GM10248 (cell line): ENCODE measurements around the gene ADGRG7.

Experiments
- CTCF ChIA-PET: fragments of 300-600 bp; sonication (Branson Sonifier 250); formaldehyde crosslinking; extraction: SDS; loops from one replicate; lab custom pipeline; 2021; ENCODE audit warnings: antibody characterized with exemption; lab: Yijun Ruan, JAX
- POLR2A ChIA-PET: fragments of 350-650 bp; sonication (Branson Sonifier 250); formaldehyde crosslinking; extraction: SDS; loops from one replicate; lab custom pipeline; 2020; ENCODE audit warnings: antibody characterized with exemption; lab: Yijun Ruan, JAX
- DNase-seq: peaks from one replicate; pipeline ENCODE4 v3.0.0; 2012; ENCODE audit errors: extremely low spot score
- CTCF ChIP-seq: IDR thresholded peaks from 2 replicates; pipeline ENCODE4 v1.5.1; 2012; ENCODE audit warnings: mild to moderate bottlenecking, low read depth; ENCODE audit errors: extremely low read depth, missing control alignments, control extremely low read depth

Gene ADGRG7

GRCh38 chr3:100730524-100730923 is 121.1 kb downstream of the ADGRG7 start:
- ChIA-PET POLR2A (interaction anchor here (0.6 kb wide), 1 partner anchor 22 kb away, joined by 3 read pairs; no protein-coding TSS in a partner anchor), CTCF (interaction anchor here (1.0 to 1.4 kb wide), 2 partner anchors 16 to 20 kb away, joined by 3 to 5 read pairs; no protein-coding TSS in a partner anchor)
- no peak for TF ChIP-seq CTCF
- DNase-seq = no peak

- ChIA-PET CTCF (interaction anchor here (13.9 kb wide), 1 partner anchor 8 kb away, joined by 73 read pairs; no protein-coding TSS in a partner anchor), POLR2A (no interaction called here)
- DNase-seq = no peak
- TF ChIP-seq CTCF = no peak
Observed at GRCh38 chr3:100732435-100732834, 123.0 kb downstream of the ADGRG7 start.

- no peak for DNase-seq
- TF ChIP-seq CTCF = no peak
- ChIA-PET CTCF (interaction anchor here (1.6 to 13.9 kb wide), 2 partner anchors 12 to 275 kb away, joined by 4 to 73 read pairs; no protein-coding TSS in a partner anchor), POLR2A (no interaction called here)
Observed at GRCh38 chr3:100737334-100737733, 127.9 kb downstream of the ADGRG7 start.

- ChIA-PET CTCF (interaction anchor here (0.7 to 13.9 kb wide), 5 partner anchors 11 to 642 kb away, joined by 3 to 73 read pairs (median 5); no protein-coding TSS in a partner anchor), POLR2A (no interaction called here)
- no peak for DNase-seq
- TF ChIP-seq CTCF = no peak
Observed at GRCh38 chr3:100740207-100740606, 130.8 kb downstream of the ADGRG7 start.

- no peak for DNase-seq
- ChIA-PET CTCF (interaction anchor here (1.2 to 13.9 kb wide), 5 partner anchors 8 to 19 kb away, joined by 3 to 73 read pairs (median 4); no protein-coding TSS in a partner anchor), POLR2A (no interaction called here)
- TF ChIP-seq CTCF = no peak
Observed at GRCh38 chr3:100743535-100743934, 134.1 kb downstream of the ADGRG7 start.

GRCh38 chr3:100744671-100745070 is 135.3 kb downstream of the ADGRG7 start:
- no peak for TF ChIP-seq CTCF
- DNase-seq = no peak
- POLR2A ChIA-PET = no interaction called here
- CTCF ChIA-PET = interaction anchor here (1.4 to 13.9 kb wide), 3 partner anchors 15 to 308 kb away, joined by 3 to 73 read pairs (median 4); no protein-coding TSS in a partner anchor
